T-cell (primary cell): Measurements from ENCODE around the gene PRC1. TPM values are rescaled to one million over a fixed set of nuclear protein-coding genes. Genes with fewer than 3 reads are reported as not detected.

Experiments used
- ATAC-seq, 4 experiments: fragments of 200-7000 bp in 3 of 4; fragments of 150-1000 bp in 1 of 4; cut with Tn5 transposase; replicated peaks in 1 of 4; 1 replicate in 3 of 4; 2 replicates in 1 of 4; pipeline ENCODE4 v1.10.0; 2021; ENCODE audit warnings: moderate library complexity in 3 of 4, mild to moderate bottlenecking in 2 of 4, moderate number of reproducible peaks in 1 of 4
- CTCF ChIA-PET, 2 donors: fragments of 300-600 bp; sonication (Branson Sonifier 250); formaldehyde crosslinking; loops; one replicate each; lab custom pipeline; 2022; ENCODE audit warnings: antibody characterized with exemption in 2 of 2; lab: Charles Lee
- POLR2A ChIA-PET, 2 donors: fragments of 300-600 bp; sonication (Branson Sonifier 250); formaldehyde crosslinking; loops; one replicate each; lab custom pipeline; 2022; ENCODE audit warnings: antibody characterized with exemption in 2 of 2; lab: Charles Lee
- DNase-seq, 35 experiments: peaks; one replicate each; pipeline versions ENCODE4 v3.0.0 to v3.0.0-alpha.2; 2013 to 2023
- H3K27ac ChIP-seq: one replicate; pipeline ENCODE4 v1.5.1; 2013; ENCODE audit warnings: low read length
- H3K27me3 ChIP-seq, 2 experiments: replicated peaks in 1 of 2; 1 replicate in 1 of 2; 2 replicates in 1 of 2; pipeline versions ENCODE4 v1.6.1 to v1.7.0; 2013; ENCODE audit warnings: low read length in 1 of 2, mixed read lengths in 1 of 2; ENCODE audit not compliant: control insufficient read depth in 2 of 2, insufficient read depth in 2 of 2; ENCODE audit errors: extremely low read depth in 1 of 2
- H3K36me3 ChIP-seq, 2 donors: 1 replicate in 1 of 2; 2 replicates in 1 of 2; pipeline versions ENCODE4 v1.6.1 to v1.7.0; 2013; ENCODE audit warnings: low read length in 1 of 2; ENCODE audit not compliant: control insufficient read depth in 2 of 2, insufficient read depth in 1 of 2; ENCODE audit errors: extremely low read depth in 1 of 2
- H3K4me1 ChIP-seq, 2 experiments: 1 replicate in 1 of 2; 2 replicates in 1 of 2; pipeline versions ENCODE4 v1.6.1 to v1.7.0; 2013; ENCODE audit warnings: low read length in 2 of 2, mixed read lengths in 1 of 2; ENCODE audit not compliant: insufficient read depth in 2 of 2, control insufficient read depth in 1 of 2; ENCODE audit errors: extremely low read depth in 1 of 2
- H3K4me3 ChIP-seq, 2 donors: 1 replicate in 1 of 2; 2 replicates in 1 of 2; pipeline versions ENCODE4 v1.5.1 to v1.7.0; 2013; ENCODE audit warnings: mild to moderate bottlenecking in 2 of 2, low read length in 1 of 2, moderate library complexity in 1 of 2; ENCODE audit not compliant: control insufficient read depth in 1 of 2; ENCODE audit errors: extremely low read depth in 1 of 2
- H3K9me3 ChIP-seq: 2 replicates; pipeline ENCODE4 v1.7.0; 2013
- H3K27ac Mint-ChIP-seq, 2 donors: one replicate each; pipeline ENCODE4 v1.8.0; 2020 to 2021; ENCODE audit warnings: mild to moderate bottlenecking in 2 of 2, mixed read lengths in 2 of 2
- H3K27me3 Mint-ChIP-seq, 2 donors: one replicate each; pipeline ENCODE4 v1.8.0; 2021 to 2022; ENCODE audit warnings: mixed read lengths in 2 of 2
- H3K36me3 Mint-ChIP-seq: one replicate; pipeline ENCODE4 v1.8.0; 2021; ENCODE audit warnings: mixed read lengths
- H3K4me1 Mint-ChIP-seq, 3 donors: one replicate each; pipeline ENCODE4 v1.8.0; 2020 to 2022; ENCODE audit warnings: mixed read lengths in 3 of 3, mild to moderate bottlenecking in 1 of 3
- H3K4me3 Mint-ChIP-seq, 3 donors: one replicate each; pipeline ENCODE4 v1.8.0; 2020 to 2022; ENCODE audit warnings: mild to moderate bottlenecking in 3 of 3, mixed read lengths in 3 of 3, moderate library complexity in 3 of 3
- H3K9me3 Mint-ChIP-seq, 3 donors: one replicate each; pipeline ENCODE4 v1.8.0; 2020 to 2022; ENCODE audit warnings: mixed read lengths in 3 of 3
- WGBS: methylation state at CpG from one replicate; pipeline ENCODE4 v1.1.5; 2013; ENCODE audit warnings: missing lambda C conversion rate; ENCODE audit not compliant: insufficient coverage; 5-methylcytosine and 5-hydroxymethylcytosine counted together
- total RNA-seq, 35 experiments: library from RNA in 6 of 35; stranded (reverse) in 6 of 35; fragments of 120-200 nt in 1 of 35; gene quantifications; one replicate each; pipeline versions ENCODE4 v1.2.1 to v1.2.4 and lab custom pipeline; 2013 to 2026

Gene PRC1
- total RNA-seq, 5 donors from 2014 or later (not counting 1 experiment from before 2014, with no cell fraction given): 4.7 to 25.9 (median 6.8) TPM

- H3K36me3 Mint-ChIP-seq: peaks cover 20% of the 10 kb centered on the region
- H3K27me3 Mint-ChIP-seq: no peaks in the 10 kb centered on the region
- H3K27ac Mint-ChIP-seq: peak overlapping the region in 1 of 2 donors; percentile 22
- CTCF ChIA-PET: interaction anchor here (0.6 to 3.9 kb wide), 16 partner anchors 10 to 1521 kb away, joined by 3 to 27 read pairs (median 6); partner anchors contain the start of genes HDDC3 (in 2 of the 2) and UNC45A (in 1 of the 2)
- no peaks in the 10 kb centered on the region for H3K9me3 Mint-ChIP-seq
- H3K4me3 Mint-ChIP-seq: peak overlapping the region; percentile 77 to 86 (median 85)
- POLR2A ChIA-PET: interaction anchor here in 1 of 2 donors (1.2 kb wide), 1 partner anchor 53 kb away, joined by 4 read pairs; the partner anchor contains the start of gene MAN2A2
- H3K4me1 Mint-ChIP-seq: peaks cover 0 to 20% (median 16%) of the 10 kb centered on the region in 3 donors
- peaks cover 11 to 27% of the 10 kb centered on the region in 2 experiments for H3K4me1 ChIP-seq
- H3K27ac ChIP-seq: no peak overlapping the region
- DNase-seq: no peak
- ATAC-seq: no peak
- no peaks in the 10 kb centered on the region for H3K9me3 ChIP-seq
- H3K4me3 ChIP-seq: peak overlapping the region; percentile 86 to 90
- WGBS: 65% methylated on average over 10 of the region's 20 CpGs
- H3K27me3 ChIP-seq: no peaks in the 10 kb centered on the region
- peaks cover 10 to 30% of the 10 kb centered on the region in 2 donors for H3K36me3 ChIP-seq
These were observed 38.6 kb downstream of the PRC1 start for GRCh38 chr15:90955624-90956273.

DNA sequence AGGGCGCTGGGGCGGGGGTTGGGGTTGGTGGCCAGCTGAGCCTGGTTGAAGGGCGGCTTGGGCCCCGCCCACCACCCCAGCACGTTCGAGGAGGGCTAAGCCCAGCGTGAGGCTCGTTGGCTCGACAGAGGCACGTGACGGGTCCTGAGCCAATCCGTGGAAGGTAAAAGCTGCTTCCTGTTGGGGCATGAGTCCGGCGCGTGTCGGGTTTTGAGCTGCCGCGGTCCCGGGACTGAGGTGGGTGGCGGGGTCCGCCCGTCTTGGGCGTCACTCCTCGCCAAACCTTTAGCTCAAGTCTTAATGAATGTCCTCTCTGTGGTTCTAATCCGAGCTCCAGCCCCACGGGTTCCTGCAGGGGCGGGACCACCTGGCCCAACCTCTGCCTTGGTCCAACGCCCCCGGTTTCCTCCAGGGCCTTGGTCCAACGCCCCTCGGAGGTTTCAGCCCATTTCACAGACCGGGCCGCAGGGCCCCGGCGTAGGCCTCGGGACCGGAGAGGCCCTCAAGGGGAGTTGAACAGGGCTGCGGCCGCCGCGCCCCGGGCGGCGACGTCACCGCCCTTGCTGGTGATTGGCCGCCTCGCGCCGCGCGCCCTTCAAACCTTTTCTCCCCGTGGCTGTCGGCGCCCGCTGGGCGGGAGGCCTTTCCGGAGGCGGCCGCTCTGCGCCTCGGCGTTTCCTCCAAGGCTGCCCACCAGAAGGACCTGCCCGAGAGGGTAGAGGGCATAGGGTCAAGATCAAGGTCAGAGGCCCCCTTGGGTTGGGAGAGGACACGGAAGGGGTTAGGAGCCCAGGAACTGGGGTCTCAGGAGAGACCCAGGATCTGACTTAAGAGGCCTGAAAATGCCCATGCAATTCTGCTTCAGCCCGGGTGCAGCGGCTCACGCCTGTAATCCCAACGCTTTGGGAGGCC, 39.4 kb downstream of the PRC1 start, which contains the start of gene RCCD1:
Gene RCCD1, plus strand, starts transcription at position 173 of the 912 bp plus-strand sequence. CDS start 1,851 bp downstream, outside the sequence.
- Mint-ChIP-seq H3K4me1 (peaks cover 0 to 20% (median 16%) of the 10 kb centered on the region in 3 donors), H3K27me3 (no peaks in the 10 kb centered on the region), H3K27ac (peak within 1 kb of the TSS; percentile 81 to 93), H3K4me3 (peak within 1 kb of the TSS; percentile 77 to 86 (median 85)), H3K9me3 (no peaks in the 10 kb centered on the region), H3K36me3 (peaks cover 25% of the 10 kb centered on the region)
- ChIA-PET CTCF (interaction anchor here (0.6 to 3.9 kb wide), 15 partner anchors 9 to 1520 kb away, joined by 3 to 27 read pairs (median 5); partner anchors contain the start of genes HDDC3 (in 2 of the 2), UNC45A (in 2 of the 2) and NGRN (in 1 of the 2)), POLR2A (interaction anchor here (0.6 to 1.5 kb wide), 4 partner anchors 20 to 1967 kb away, joined by 3 to 7 read pairs (median 4); partner anchors contain the start of genes MAN2A2 (in 1 of the 2) and UNC45A (in 1 of the 2))
- Histone ChIP-seq H3K4me3 (peak within 1 kb of the TSS; percentile 86 to 90), H3K27me3 (no peaks in the 10 kb centered on the region), H3K4me1 (peaks cover 11 to 27% of the 10 kb centered on the region in 2 experiments), H3K27ac (peak within 1 kb of the TSS; percentile 93), H3K9me3 (no peaks in the 10 kb centered on the region), H3K36me3 (peaks cover 13 to 25% of the 10 kb centered on the region in 2 donors)
- ATAC-seq (peak; percentile 96 to 98 (median 97)), DNase-seq (peak; percentile 73 to 96 (median 82))
- WGBS: 2% methylated on average over 65 of the region's 69 CpGs

GRCh38 chr15:90953947-90954711, 40.2 kb downstream of the PRC1 start:
- peak overlapping the region; percentile 81 to 93 for H3K27ac Mint-ChIP-seq
- Histone ChIP-seq H3K4me3 (peak overlapping the region; percentile 86 to 90), H3K27ac (peak overlapping the region; percentile 93), H3K4me1 (peaks cover 11 to 27% of the 10 kb centered on the region in 2 experiments), H3K36me3 (peaks cover 19 to 33% of the 10 kb centered on the region in 2 donors), H3K27me3 (no peaks in the 10 kb centered on the region), H3K9me3 (no peaks in the 10 kb centered on the region)
- peaks cover 0 to 20% (median 16%) of the 10 kb centered on the region in 3 donors for H3K4me1 Mint-ChIP-seq
- POLR2A ChIA-PET: interaction anchor here (0.7 to 1.5 kb wide), 4 partner anchors 19 to 855 kb away, joined by 3 to 9 read pairs (median 6); partner anchors contain the start of genes MAN2A2 (in 1 of the 2) and UNC45A (in 1 of the 2)
- no peaks in the 10 kb centered on the region for H3K9me3 Mint-ChIP-seq
- DNase-seq: no peak
- no peaks in the 10 kb centered on the region for H3K27me3 Mint-ChIP-seq
- 90% methylated on average over 2 of the region's 16 CpGs for WGBS
- no peak for ATAC-seq
- H3K36me3 Mint-ChIP-seq: peaks cover 18% of the 10 kb centered on the region
- peak overlapping the region; percentile 77 to 86 (median 85) for H3K4me3 Mint-ChIP-seq
- CTCF ChIA-PET: interaction anchor here (0.6 to 3.9 kb wide), 11 partner anchors 11 to 689 kb away, joined by 3 to 27 read pairs (median 7); partner anchors contain the start of genes HDDC3 (in 2 of the 2), UNC45A (in 2 of the 2) and NGRN (in 1 of the 2)

- Histone ChIP-seq H3K27ac (no peak overlapping the region), H3K4me3 (no peak overlapping the region), H3K4me1 (peaks cover 11 to 27% of the 10 kb centered on the region in 2 experiments), H3K27me3 (no peaks in the 10 kb centered on the region), H3K9me3 (no peaks in the 10 kb centered on the region), H3K36me3 (peaks cover 25 to 39% of the 10 kb centered on the region in 2 donors)
- DNase-seq (no peak), ATAC-seq (no peak)
- POLR2A ChIA-PET: no interaction called here
- CTCF ChIA-PET: interaction anchor here (2.3 to 3.7 kb wide), 2 partner anchors 21 kb away, joined by 11 to 27 read pairs; partner anchors contain the start of gene HDDC3 (in 2 of the 2)
- Mint-ChIP-seq H3K4me3 (peak overlapping the region; percentile 28 to 77 (median 44)), H3K4me1 (peaks cover 0 to 20% (median 16%) of the 10 kb centered on the region in 3 donors), H3K9me3 (no peaks in the 10 kb centered on the region), H3K27me3 (no peaks in the 10 kb centered on the region), H3K27ac (no peak overlapping the region), H3K36me3 (peaks cover 24% of the 10 kb centered on the region)
- WGBS: 97% methylated on average over 11 of the region's 14 CpGs
These were observed 41.2 kb downstream of the PRC1 start for GRCh38 chr15:90952901-90953677.

DNA sequence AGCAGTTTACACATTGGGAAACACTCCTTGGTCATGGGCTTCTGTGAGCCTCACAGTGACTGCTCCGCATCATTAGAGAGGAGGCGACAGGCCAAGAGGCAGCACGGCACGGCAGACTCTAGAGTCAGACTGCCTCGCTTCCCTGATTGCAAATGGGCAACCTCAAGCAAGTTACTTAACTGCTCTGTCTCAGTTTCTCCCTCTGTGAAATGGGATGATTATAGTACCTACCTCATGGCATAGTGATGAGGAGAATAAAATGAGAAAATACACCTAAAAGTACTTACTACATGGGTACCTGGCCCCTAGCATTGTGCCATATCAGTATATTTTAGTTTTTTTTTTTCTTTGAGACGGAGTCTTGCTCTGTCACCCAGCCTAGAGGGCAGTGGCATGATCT, 43.7 kb downstream of the PRC1 start:
- Mint-ChIP-seq H3K9me3 (no peaks in the 10 kb centered on the region), H3K27me3 (no peaks in the 10 kb centered on the region), H3K4me1 (peaks cover 0 to 8% (median 5%) of the 10 kb centered on the region in 3 donors), H3K36me3 (peaks cover 38% of the 10 kb centered on the region), H3K4me3 (no peak overlapping the region), H3K27ac (no peak overlapping the region)
- WGBS: 80% methylated on average over 1 of the region's 6 CpGs
- DNase-seq (no peak), ATAC-seq (no peak)
- no peak overlapping the region for H3K27ac ChIP-seq
- H3K36me3 ChIP-seq: peaks cover 29 to 57% of the 10 kb centered on the region in 2 donors
- no peaks in the 10 kb centered on the region for H3K27me3 ChIP-seq
- ChIA-PET POLR2A (no interaction called here), CTCF (no interaction called here)
- H3K4me3 ChIP-seq: no peak overlapping the region
- H3K4me1 ChIP-seq: peaks cover 5 to 14% of the 10 kb centered on the region in 2 experiments
- H3K9me3 ChIP-seq: no peaks in the 10 kb centered on the region
